ENCODE measurements around the gene RPS2.

GRCh38 chr16:1965396-1966001 is 873 bp upstream of the RPS2 start:
- no peak for TF ChIP-seq CTCF (IDR thresholded peaks at IDR 0.05; ENCODE audit: low read depth, low read length)
- no peak for TF ChIP-seq EZH2phosphoT487 (IDR thresholded peaks at IDR 0.05; ENCODE audit: low read depth)
